CD4-positive, alpha-beta memory T cell (primary cell): ENCODE data around the gene PCDHB8. TPM values are rescaled to one million over a fixed set of nuclear protein-coding genes. Genes with fewer than 3 reads are reported as not detected.

ENCODE experiments used
- polyA plus RNA-seq, 2 donors: library from polyadenylated mRNA; unstranded; fragments of 300-500 nt; fragmentation: Illumina TruSeq; gene quantifications; one replicate each; pipeline ENCODE4 v1.2.3, GENCODE V29; 2021
- total RNA-seq, 2 experiments: library from RNA; stranded (reverse); gene quantifications; one replicate each; pipeline ENCODE4 v1.2.3, GENCODE V29; 2021

The PCDHB8 gene
- total and polyA plus RNA-seq, 4 experiments from 2014 or later = not detected

Other genes starting within 250 kb of the PCDHB8 start
Only the 30 nearest of the 36 such genes appear.
- gene PCDHAC2, start 211.3 kb upstream of the PCDHB8 start, total RNA-seq = not detected
- gene PCDHAC2, start 211.3 kb upstream of the PCDHB8 start, polyA plus RNA-seq = not detected
- gene PCDHB1, start 126.4 kb upstream of the PCDHB8 start, total RNA-seq = not detected
- gene PCDHB1, start 126.4 kb upstream of the PCDHB8 start, polyA plus RNA-seq = not detected
- 1 to 10 TPM in 1 of 2 experiments, under 1 TPM in 1; 0.28 to 1.3 TPM for gene PCDHB2, start 83.2 kb upstream of the PCDHB8 start, total RNA-seq
- gene PCDHB2, start 83.2 kb upstream of the PCDHB8 start, polyA plus RNA-seq = under 1 TPM in 1 of 2 donors, not detected in 1; 0.08 TPM
- gene PCDHB3, start 77.3 kb upstream of the PCDHB8 start, total RNA-seq = not detected
- gene PCDHB3, start 77.3 kb upstream of the PCDHB8 start, polyA plus RNA-seq = not detected
- not detected for gene PCDHB4, start 56.0 kb upstream of the PCDHB8 start, total RNA-seq
- gene PCDHB4, start 56.0 kb upstream of the PCDHB8 start, polyA plus RNA-seq = not detected
- under 1 TPM in 1 of 2 experiments, not detected in 1; 0.17 TPM for gene PCDHB5, start 42.6 kb upstream of the PCDHB8 start, total RNA-seq
- not detected for gene PCDHB5, start 42.6 kb upstream of the PCDHB8 start, polyA plus RNA-seq
- gene PCDHB6, start 27.7 kb upstream of the PCDHB8 start, total RNA-seq = not detected
- gene PCDHB6, start 27.7 kb upstream of the PCDHB8 start, polyA plus RNA-seq = not detected
- not detected for gene PCDHB7, start 5.1 kb upstream of the PCDHB8 start, total RNA-seq
- gene PCDHB7, start 5.1 kb upstream of the PCDHB8 start, polyA plus RNA-seq = not detected
- not detected for gene PCDHB16, start 4.6 kb downstream of the PCDHB8 start, total RNA-seq
- not detected for gene PCDHB16, start 4.6 kb downstream of the PCDHB8 start, polyA plus RNA-seq
- gene PCDHB9, start 9.4 kb downstream of the PCDHB8 start, total RNA-seq = under 1 TPM; 0.44 TPM
- gene PCDHB9, start 9.4 kb downstream of the PCDHB8 start, polyA plus RNA-seq = under 1 TPM in 1 of 2 donors, not detected in 1; 0.62 TPM
- under 1 TPM in 1 of 2 experiments, not detected in 1; 0.15 TPM for gene PCDHB10, start 14.6 kb downstream of the PCDHB8 start, total RNA-seq
- not detected for gene PCDHB10, start 14.6 kb downstream of the PCDHB8 start, polyA plus RNA-seq
- not detected for gene PCDHB11, start 21.8 kb downstream of the PCDHB8 start, total RNA-seq
- not detected for gene PCDHB11, start 21.8 kb downstream of the PCDHB8 start, polyA plus RNA-seq
- not detected for gene PCDHB12, start 30.9 kb downstream of the PCDHB8 start, total RNA-seq
- gene PCDHB12, start 30.9 kb downstream of the PCDHB8 start, polyA plus RNA-seq = not detected
- gene PCDHB13, start 36.1 kb downstream of the PCDHB8 start, total RNA-seq = under 1 TPM; 0.09 to 0.11 TPM
- gene PCDHB13, start 36.1 kb downstream of the PCDHB8 start, polyA plus RNA-seq = not detected
- under 1 TPM; 0.14 to 0.15 TPM for gene PCDHB14, start 45.6 kb downstream of the PCDHB8 start, total RNA-seq
- not detected for gene PCDHB14, start 45.6 kb downstream of the PCDHB8 start, polyA plus RNA-seq
- gene PCDHB15, start 67.6 kb downstream of the PCDHB8 start, total RNA-seq = under 1 TPM; 0.17 to 0.53 TPM
- gene PCDHB15, start 67.6 kb downstream of the PCDHB8 start, polyA plus RNA-seq = not detected
- under 1 TPM; 0.38 to 0.91 TPM for gene SLC25A2, start 126.3 kb downstream of the PCDHB8 start, total RNA-seq
- not detected for gene SLC25A2, start 126.3 kb downstream of the PCDHB8 start, polyA plus RNA-seq
- gene TAF7, start 143.0 kb downstream of the PCDHB8 start, total RNA-seq = 100 to 1,000 TPM; 109 to 119 TPM
- 100 to 1,000 TPM; 165 to 216 TPM for gene TAF7, start 143.0 kb downstream of the PCDHB8 start, polyA plus RNA-seq
- under 1 TPM; 0.58 to 0.78 TPM for gene PCDHGA1, start 152.7 kb downstream of the PCDHB8 start, total RNA-seq
- not detected for gene PCDHGA1, start 152.7 kb downstream of the PCDHB8 start, polyA plus RNA-seq
- gene PCDHGA2, start 161.0 kb downstream of the PCDHB8 start, total RNA-seq = under 1 TPM; 0.19 to 0.23 TPM
- gene PCDHGA2, start 161.0 kb downstream of the PCDHB8 start, polyA plus RNA-seq = not detected
- under 1 TPM; 0.17 to 0.26 TPM for gene PCDHGA3, start 166.0 kb downstream of the PCDHB8 start, total RNA-seq
- under 1 TPM in 1 of 2 donors, not detected in 1; 0.23 TPM for gene PCDHGA3, start 166.0 kb downstream of the PCDHB8 start, polyA plus RNA-seq
- under 1 TPM; 0.17 to 0.26 TPM for gene PCDHGB1, start 172.3 kb downstream of the PCDHB8 start, total RNA-seq
- gene PCDHGB1, start 172.3 kb downstream of the PCDHB8 start, polyA plus RNA-seq = not detected
- under 1 TPM in 1 of 2 experiments, not detected in 1; 0.47 TPM for gene PCDHGA4, start 177.2 kb downstream of the PCDHB8 start, total RNA-seq
- gene PCDHGA4, start 177.2 kb downstream of the PCDHB8 start, polyA plus RNA-seq = not detected
- under 1 TPM; 0.55 to 0.64 TPM for gene PCDHGB2, start 182.2 kb downstream of the PCDHB8 start, total RNA-seq
- gene PCDHGB2, start 182.2 kb downstream of the PCDHB8 start, polyA plus RNA-seq = not detected
- under 1 TPM; 0.28 to 0.44 TPM for gene PCDHGA5, start 186.4 kb downstream of the PCDHB8 start, total RNA-seq
- gene PCDHGA5, start 186.4 kb downstream of the PCDHB8 start, polyA plus RNA-seq = not detected
- gene PCDHGB3, start 192.5 kb downstream of the PCDHB8 start, total RNA-seq = under 1 TPM; 0.50 to 0.76 TPM
- not detected for gene PCDHGB3, start 192.5 kb downstream of the PCDHB8 start, polyA plus RNA-seq
- gene PCDHGA6, start 196.1 kb downstream of the PCDHB8 start, total RNA-seq = under 1 TPM; 0.50 to 0.76 TPM
- gene PCDHGA6, start 196.1 kb downstream of the PCDHB8 start, polyA plus RNA-seq = under 1 TPM in 1 of 2 donors, not detected in 1; 0.03 TPM
- gene PCDHGA7, start 205.0 kb downstream of the PCDHB8 start, total RNA-seq = under 1 TPM; 0.26 to 0.44 TPM
- gene PCDHGA7, start 205.0 kb downstream of the PCDHB8 start, polyA plus RNA-seq = not detected
- gene PCDHGB4, start 209.9 kb downstream of the PCDHB8 start, total RNA-seq = under 1 TPM; 0.19 to 0.23 TPM
- gene PCDHGB4, start 209.9 kb downstream of the PCDHB8 start, polyA plus RNA-seq = under 1 TPM in 1 of 2 donors, not detected in 1; 0.13 TPM
- gene PCDHGA8, start 214.8 kb downstream of the PCDHB8 start, total RNA-seq = under 1 TPM in 1 of 2 experiments, not detected in 1; 0.17 TPM
- not detected for gene PCDHGA8, start 214.8 kb downstream of the PCDHB8 start, polyA plus RNA-seq